A549 treated with AZD9567 at 1 μM for 4 hours (cell line): ENCODE results near the gene SRSF1. TPM values are rescaled to one million over a fixed set of nuclear protein-coding genes. Genes with fewer than 3 reads are reported as not detected.

Experiments used
- total RNA-seq: library from RNA; stranded (reverse); fragments of 200-300 nt; extraction: Qiagen RNA extraction; gene quantifications from 5 replicates; pipeline ENCODE4 v1.2.3, GENCODE V29; 2022; ENCODE audit not compliant: insufficient read depth

SRSF1 gene, protein sequence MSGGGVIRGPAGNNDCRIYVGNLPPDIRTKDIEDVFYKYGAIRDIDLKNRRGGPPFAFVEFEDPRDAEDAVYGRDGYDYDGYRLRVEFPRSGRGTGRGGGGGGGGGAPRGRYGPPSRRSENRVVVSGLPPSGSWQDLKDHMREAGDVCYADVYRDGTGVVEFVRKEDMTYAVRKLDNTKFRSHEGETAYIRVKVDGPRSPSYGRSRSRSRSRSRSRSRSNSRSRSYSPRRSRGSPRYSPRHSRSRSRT
- 209 to 330 TPM (median 245 TPM) in 5 replicates for total RNA-seq

DNA sequence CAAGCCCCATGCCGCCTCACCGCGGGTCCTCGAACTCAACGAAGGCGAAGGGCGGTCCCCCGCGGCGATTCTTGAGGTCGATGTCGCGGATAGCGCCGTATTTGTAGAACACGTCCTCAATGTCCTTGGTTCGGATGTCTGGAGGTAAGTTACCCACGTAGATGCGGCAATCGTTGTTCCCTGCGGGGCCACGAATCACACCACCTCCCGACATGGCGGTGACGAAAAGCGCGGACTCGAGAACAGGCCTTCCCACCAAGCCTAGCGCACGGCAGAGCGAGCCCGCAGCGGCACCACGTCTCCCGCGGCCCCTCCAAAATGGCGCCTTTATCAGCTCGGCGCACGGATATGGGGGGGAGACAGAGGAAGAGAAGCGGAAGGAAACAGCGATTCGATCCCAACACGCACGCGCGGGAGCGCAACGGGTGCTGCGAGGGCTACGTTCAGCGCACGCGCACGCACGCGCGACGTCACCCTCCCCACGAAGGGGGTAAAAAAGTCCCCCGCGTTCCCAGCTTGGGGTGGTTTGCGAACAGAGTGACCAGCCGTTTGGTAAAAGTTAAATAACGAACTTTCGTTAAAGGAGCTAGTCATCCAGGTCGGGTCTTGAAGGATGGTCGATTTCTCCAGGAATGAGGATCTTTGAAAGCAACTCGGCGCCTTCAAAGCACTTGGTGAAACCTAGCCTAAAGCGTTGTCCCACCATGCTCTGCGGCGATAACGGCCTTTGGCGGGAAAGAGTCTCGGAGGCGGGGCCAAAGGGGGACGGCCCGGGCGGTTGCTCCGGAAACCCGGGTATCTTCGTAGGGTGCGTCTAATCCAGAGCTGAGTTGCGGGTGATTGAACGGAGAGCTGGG, at the start of gene SRSF1:
Gene SRSF1 (minus strand): TSS at position 323 of the 857 bp plus-strand sequence. CDS start 109 bp downstream, at position 214.

GRCh38 chr17:57987581-57988300, 19.3 kb downstream of the SRSF1 start, which contains the start of gene VEZF1:
Gene VEZF1, minus strand, starts transcription at chr17:57988254. Its CDS starts 143 bp downstream, at chr17:57988111.

GRCh38 chr17:57955183-57955931, 51.7 kb downstream of the SRSF1 start, which contains the start of gene CUEDC1:
Gene CUEDC1, minus strand, starts transcription at chr17:57955412. Its CDS starts 69,848 bp downstream, at chr17:57885564.

Other genes starting within 250 kb of the SRSF1 start
- gene MRPS23, start 157.2 kb downstream of the SRSF1 start, total RNA-seq, result 161 to 205 TPM (median 166 TPM) in 5 replicates
- 47.0 to 58.1 TPM (median 53.5 TPM) in 5 replicates for gene CUEDC1, start 51.8 kb downstream of the SRSF1 start, total RNA-seq
- 33.1 to 44.1 TPM (median 40.5 TPM) in 5 replicates for gene VEZF1, start 19.0 kb downstream of the SRSF1 start, total RNA-seq
- 23.9 to 27.3 TPM (median 26.2 TPM) in 5 replicates for gene DYNLL2, start 76.2 kb upstream of the SRSF1 start, total RNA-seq
- 0.01 to 0.02 TPM in 2 of 5 replicates, not detected in the others for gene OR4D1, start 141.1 kb upstream of the SRSF1 start, total RNA-seq
- not detected in 5 replicates for gene OR4D2, start 159.7 kb upstream of the SRSF1 start, total RNA-seq
- gene EPX, start 185.5 kb upstream of the SRSF1 start, total RNA-seq, result not detected in 5 replicates
- 9.7 to 12.7 TPM (median 11.3 TPM) in 5 replicates for gene MKS1, start 212.0 kb upstream of the SRSF1 start, total RNA-seq
- not detected in 5 replicates for gene LPO, start 231.3 kb upstream of the SRSF1 start, total RNA-seq